GM19238 (cell line): ENCODE data around the gene SEC24C.
"Not testable (repeated sequence)": the region's sequence is repeated elsewhere in the genome, so short reads cannot be mapped to it uniquely, and the experiment has no call there.

Source experiments
- DNase-seq: peaks from one replicate; pipeline ENCODE4 v3.0.0; 2011; ENCODE audit warnings: low spot score; ENCODE audit not compliant: insufficient read length

Gene SEC24C

GRCh38 chr10:73743905-73744663, at the start of gene SEC24C:
Gene SEC24C (plus strand): TSS chr10:73744372. CDS start chr10:73746833, 2,461 bp downstream.
- peak; percentile 87 for DNase-seq

GRCh38 chr10:73695302-73695701, 48.9 kb upstream of the SEC24C start:
- not testable (repeated sequence) for DNase-seq

GRCh38 chr10:73697675-73698159, 46.5 kb upstream of the SEC24C start, which contains the start of gene AGAP5:
Gene AGAP5 (minus strand): TSS chr10:73698109. CDS start chr10:73697755, 354 bp downstream.
- not testable (repeated sequence) for DNase-seq

GRCh38 chr10:73698819-73699218, 45.4 kb upstream of the SEC24C start:
- not testable (repeated sequence) for DNase-seq

GRCh38 chr10:73703924-73704323, 40.2 kb upstream of the SEC24C start:
- not testable (repeated sequence) for DNase-seq

GRCh38 chr10:73705506-73706072, 38.6 kb upstream of the SEC24C start:
- not testable (repeated sequence) for DNase-seq

- not testable (repeated sequence) for DNase-seq
These were observed 37.7 kb upstream of the SEC24C start for GRCh38 chr10:73706488-73706887.

- not testable (repeated sequence) for DNase-seq
These were observed 36.5 kb upstream of the SEC24C start for GRCh38 chr10:73707628-73708027.

- DNase-seq, result not testable (repeated sequence)
These were observed 36.0 kb upstream of the SEC24C start for GRCh38 chr10:73708122-73708521.

GRCh38 chr10:73711683-73712082, 32.5 kb upstream of the SEC24C start:
- DNase-seq, result not testable (repeated sequence)

- not testable (repeated sequence) for DNase-seq
These were observed 30.3 kb upstream of the SEC24C start for GRCh38 chr10:73713912-73714311.

- DNase-seq, result not testable (repeated sequence)
These were observed 29.7 kb upstream of the SEC24C start for GRCh38 chr10:73714483-73714882.

GRCh38 chr10:73715179-73716156, 28.7 kb upstream of the SEC24C start:
- DNase-seq, result not testable (repeated sequence)

- DNase-seq, result no peak
These were observed 27.9 kb upstream of the SEC24C start for GRCh38 chr10:73716251-73716650.

GRCh38 chr10:73717556-73717955, 26.6 kb upstream of the SEC24C start:
- DNase-seq, result peak; percentile 7

- DNase-seq, result not testable (repeated sequence)
These were observed 23.6 kb upstream of the SEC24C start for GRCh38 chr10:73720561-73720960.

- DNase-seq, result no peak
These were observed 20.7 kb upstream of the SEC24C start for GRCh38 chr10:73723516-73723915.

- not testable (repeated sequence) for DNase-seq
These were observed 14.4 kb upstream of the SEC24C start for GRCh38 chr10:73729781-73730152.

GRCh38 chr10:73730153-73730906, 13.8 kb upstream of the SEC24C start:
- peak; percentile 69 for DNase-seq

- DNase-seq, result no peak
These were observed 12.4 kb upstream of the SEC24C start for GRCh38 chr10:73731588-73732375.
